Kasumi-1 (cell line): Measurements from ENCODE around the gene MTPN.

Source experiments
- DNase-seq, 2 experiments: peaks; one replicate each; lab custom pipeline; 2025; lab: John Stamatoyannopoulos, UW

MTPN gene

DNA sequence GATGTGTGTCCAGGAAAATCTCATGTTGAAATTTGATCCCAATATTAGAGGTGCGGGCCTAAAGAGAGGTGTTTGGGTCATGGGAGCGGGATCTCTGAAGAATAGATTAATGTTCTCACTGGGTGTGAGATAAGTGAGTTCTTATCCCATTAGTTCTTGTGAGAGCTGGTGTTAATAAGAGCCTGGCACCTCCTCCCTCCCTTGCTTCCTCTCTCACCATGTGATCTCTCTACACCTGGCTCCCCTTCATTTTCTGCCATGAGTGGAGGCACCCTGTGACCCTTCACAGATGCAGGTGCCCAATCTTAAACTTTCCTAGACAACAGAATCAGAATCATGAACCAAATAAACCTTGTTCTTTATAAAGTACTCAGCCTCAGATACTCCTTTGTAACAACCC lies 19.5 kb downstream of the MTPN start:
- no peak for DNase-seq

DNA sequence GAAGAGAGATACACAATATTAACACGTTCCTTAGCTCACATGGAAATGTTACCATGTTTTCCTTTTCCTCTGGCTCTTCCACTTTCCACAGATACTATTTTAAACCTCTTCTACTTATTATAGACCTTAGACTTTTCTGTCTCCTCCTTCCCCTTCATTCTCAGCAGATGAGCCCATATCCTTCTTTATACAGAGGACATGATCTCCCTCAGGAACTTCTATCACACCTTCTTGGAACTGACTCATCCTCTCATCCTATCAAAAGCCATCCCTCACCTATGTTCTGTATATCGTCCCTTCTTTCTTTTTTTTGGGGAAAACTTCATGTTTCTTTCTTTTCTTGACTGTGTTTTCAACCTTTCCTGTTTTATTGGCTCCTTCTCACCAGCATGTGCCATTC lies 20.8 kb downstream of the MTPN start:
- no peak for DNase-seq

- no peak for DNase-seq
Measured at GRCh38 chr7:135950972-135951371, 26.2 kb downstream of the MTPN start.

- DNase-seq: no peak
Measured at GRCh38 chr7:135950429-135950828, 26.7 kb downstream of the MTPN start.

GRCh38 chr7:135946289-135947055 lies 30.7 kb downstream of the MTPN start:
- DNase-seq: no peak

GRCh38 chr7:135944753-135945152 lies 32.4 kb downstream of the MTPN start:
- DNase-seq: no peak

GRCh38 chr7:135943134-135943879 lies 33.9 kb downstream of the MTPN start:
- peak; percentile 2 to 9 for DNase-seq

DNA sequence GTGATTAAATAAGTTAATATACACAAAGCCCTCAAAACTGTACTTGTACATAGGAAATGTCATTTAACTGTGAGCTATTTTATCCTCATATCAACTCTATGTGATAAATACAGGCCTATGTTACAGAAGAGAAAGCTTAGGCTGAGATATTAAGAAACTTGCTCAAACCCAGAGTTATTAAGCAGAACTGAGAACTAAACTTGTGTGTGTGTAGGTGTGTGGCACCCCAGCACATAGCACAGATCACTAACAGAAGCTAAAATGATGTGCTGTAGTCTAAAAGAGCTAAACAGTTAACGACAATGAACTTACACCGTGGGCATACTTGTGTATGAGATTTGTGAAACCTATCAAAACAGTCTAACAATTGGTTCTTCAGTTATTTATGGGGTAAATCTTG lies 34.5 kb downstream of the MTPN start:
- DNase-seq: no peak

DNA sequence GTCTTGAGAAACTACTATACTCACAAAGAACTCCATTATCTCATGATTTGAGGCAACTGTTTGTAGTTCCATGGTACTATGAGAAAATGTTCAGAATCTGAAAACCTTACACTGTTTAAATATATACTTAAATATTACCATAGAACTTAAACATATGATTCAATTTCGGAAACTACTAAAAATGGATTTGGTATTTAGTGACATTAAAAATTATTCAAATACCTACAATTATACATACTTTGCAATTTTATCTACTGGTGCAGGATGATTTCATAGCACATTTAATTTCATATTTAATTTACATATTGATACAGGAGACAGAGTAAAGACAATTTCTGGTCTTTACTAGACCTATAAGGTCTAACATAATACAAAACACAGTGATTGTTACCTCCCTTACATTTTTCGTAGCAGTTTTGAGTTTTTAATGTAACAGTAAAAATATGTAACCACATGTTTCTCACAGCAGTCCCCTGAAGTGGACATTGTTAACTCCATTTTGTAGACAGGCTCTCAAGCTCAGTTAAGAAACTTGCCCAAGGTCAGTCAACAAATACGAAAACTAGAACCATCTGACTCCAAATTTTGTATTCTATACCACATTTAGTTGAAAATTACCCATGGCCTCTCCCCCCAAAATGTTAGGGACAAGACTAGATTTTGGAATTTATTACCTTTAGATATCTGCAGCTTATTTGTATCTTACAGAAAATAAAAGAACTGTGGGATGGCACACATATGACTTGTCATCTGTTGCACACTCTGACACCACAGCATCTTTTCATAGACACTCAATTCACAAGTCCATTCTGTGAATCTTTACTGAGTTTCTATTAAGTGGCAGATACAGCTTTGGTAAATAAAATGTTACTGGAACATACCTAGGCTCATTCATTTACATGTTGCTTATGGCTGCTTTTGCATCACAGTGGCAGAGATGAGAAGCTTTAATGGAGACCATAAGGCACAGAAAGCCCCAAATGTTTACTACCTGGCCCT lies 36.8 kb downstream of the MTPN start:
- DNase-seq: no peak

DNA sequence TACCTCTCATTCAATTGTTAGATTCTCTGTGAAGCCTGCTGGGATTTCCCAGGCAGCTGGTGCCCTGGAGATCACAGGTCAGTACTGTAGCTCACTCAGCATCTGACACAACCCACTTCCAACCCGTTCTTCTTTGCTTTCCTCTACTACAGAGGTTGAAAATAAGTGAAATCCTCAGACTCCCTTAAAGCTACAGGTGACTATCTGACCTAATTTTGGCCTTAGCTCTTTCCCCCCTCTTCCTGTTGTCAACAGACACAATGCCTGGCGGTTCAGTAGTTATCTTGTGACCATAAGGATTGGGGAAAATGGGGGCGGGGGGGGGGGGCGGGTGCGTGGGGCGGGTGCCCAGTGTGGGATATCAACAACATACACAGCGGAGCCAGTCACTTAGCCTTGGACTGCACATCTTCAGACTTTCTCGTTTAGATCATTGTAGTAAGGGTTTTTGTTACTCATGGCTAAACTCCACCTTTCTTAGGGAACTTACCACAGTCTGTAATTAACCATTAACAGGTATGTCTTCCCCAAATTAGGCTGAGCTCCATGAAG lies 37.8 kb downstream of the MTPN start:
- no peak for DNase-seq

GRCh38 chr7:135938563-135938962 lies 38.6 kb downstream of the MTPN start:
- no peak for DNase-seq

- DNase-seq: no peak
Measured at GRCh38 chr7:135938086-135938485, 39.1 kb downstream of the MTPN start.

DNA sequence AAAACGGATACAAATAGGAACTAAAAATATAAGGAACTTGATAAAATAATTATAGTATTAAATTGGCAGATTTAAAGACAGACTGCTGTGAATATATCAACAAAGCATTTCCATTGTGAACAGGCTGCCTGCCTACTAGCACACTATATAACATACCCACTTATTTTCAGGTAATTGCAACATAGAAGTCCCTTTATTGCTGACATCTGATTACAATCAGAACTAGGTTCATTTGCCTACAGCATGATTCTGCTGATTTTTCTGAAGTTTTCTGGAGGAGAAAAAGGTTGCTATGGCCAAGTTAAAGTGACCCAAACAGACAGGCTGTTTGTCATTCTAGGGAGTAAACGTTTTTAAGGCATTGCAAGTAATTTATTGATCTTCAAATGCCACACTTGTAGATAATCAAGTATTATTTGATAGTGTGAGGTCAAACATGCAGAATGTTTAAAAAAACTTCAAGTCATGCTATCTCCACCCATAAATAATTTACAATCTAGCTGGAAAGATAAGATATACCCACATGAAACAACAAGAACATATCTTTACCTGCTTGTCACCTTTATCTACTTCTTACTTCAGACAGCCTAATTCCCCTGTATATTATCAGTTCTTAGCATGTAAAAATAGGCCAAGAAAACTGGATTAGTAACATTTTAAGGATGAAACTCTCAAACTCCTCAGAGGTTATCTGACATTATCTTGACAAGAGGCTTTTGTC lies 40.5 kb downstream of the MTPN start:
- no peak for DNase-seq

DNA sequence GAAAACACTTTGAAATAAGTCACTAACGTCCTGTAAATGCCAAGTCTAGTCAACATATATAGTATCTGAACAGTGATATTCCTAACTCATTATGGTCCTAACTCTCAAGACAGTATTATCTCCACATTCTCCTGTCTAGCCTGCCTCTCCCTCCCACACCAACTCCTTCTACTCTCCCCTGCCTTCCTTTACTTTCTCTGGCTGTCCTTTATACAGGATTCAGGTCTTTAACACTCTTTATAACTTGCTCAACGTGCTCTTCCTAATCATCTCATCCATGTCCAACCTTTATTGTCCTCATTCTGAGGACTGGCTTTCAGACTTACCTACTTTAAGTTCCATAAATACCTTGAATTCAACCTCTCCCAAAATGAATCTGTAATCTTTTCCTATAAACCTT lies 42.5 kb downstream of the MTPN start:
- DNase-seq: no peak

- peak in 1 of 2 experiments; percentile 31 for DNase-seq
Measured at GRCh38 chr7:135933509-135934188, 43.5 kb downstream of the MTPN start.

DNA sequence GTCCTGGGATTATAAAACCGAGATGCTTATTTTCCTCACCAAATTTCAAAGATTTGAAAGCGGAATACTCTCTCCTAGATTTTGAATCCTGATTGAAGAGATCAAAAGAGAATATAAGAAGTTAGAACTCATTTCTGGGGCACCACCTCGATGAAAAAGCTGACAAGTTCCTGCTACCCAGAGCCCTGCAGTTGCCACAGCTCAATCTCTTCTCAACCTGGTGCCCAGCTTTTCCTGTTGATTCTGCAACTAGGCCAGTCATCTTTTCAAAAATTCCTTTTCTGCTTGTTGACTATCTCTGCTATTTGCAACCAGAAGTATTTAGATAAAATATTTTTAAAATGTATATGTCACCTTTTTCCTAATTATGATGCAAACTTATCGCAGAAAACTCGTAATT lies 45.0 kb downstream of the MTPN start:
- DNase-seq: no peak

GRCh38 chr7:135930565-135931461 lies 46.3 kb downstream of the MTPN start:
- DNase-seq: no peak

DNA sequence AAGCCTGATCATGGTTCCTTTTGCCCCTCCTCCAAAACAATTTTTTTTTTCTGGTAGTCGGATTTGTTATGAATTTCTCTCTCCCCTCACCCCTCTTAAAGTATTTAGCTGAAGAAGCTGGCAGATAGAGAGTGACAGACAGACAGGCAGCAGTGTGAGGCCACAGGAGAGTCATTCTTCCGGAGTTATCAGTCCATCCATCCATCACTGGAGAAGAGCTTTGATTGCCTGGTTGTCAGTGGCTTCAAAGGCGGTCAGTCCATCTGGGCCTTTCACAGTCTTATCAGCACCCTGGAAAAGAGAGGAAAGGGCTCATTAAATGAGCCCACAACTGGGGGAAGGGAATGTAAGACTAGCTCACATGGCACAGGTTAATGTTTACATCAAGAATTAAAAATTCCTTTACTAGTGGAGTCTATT lies 47.4 kb downstream of the MTPN start:
- DNase-seq: no peak

DNA sequence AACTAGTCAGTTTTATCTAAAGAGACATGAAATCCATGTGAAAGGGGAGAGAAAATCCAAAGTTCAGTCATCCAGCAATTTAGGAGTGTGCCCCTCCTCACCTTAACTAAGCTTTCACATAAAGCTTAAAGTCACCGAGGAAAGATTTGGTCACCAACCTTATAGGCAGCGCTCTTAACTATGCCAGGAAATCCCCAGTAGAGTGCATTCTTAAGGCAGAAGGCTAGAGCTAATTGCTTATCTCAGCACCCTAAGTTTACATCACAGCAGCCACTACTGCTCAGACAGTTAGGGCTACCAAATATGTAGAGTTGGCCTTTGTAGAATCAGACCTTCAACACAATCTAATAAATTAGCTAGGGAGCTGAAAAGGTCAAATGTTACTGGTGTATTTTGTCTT lies 47.9 kb downstream of the MTPN start:
- no peak for DNase-seq

GRCh38 chr7:135928136-135928535 lies 49.0 kb downstream of the MTPN start:
- DNase-seq: no peak
